Right renal pelvis (tissue), 4 donors: Measurements from ENCODE around the gene NKG7. TPM values are rescaled to one million over a fixed set of nuclear protein-coding genes. Genes with fewer than 3 reads are reported as not detected.
"Not testable (repeated sequence)": the region's sequence is repeated elsewhere in the genome, so short reads cannot be mapped to it uniquely, and the experiment has no call there.

Experiments used
- DNase-seq, 4 donors: peaks; one replicate each; pipeline ENCODE4 v3.0.0-alpha.2; 2013; ENCODE audit warnings: low read depth in 4 of 4, low spot score in 3 of 4, missing footprints in 1 of 4
- polyA plus RNA-seq, 4 donors: library from polyadenylated mRNA; unstranded; fragments of 120-200 nt; gene quantifications; one replicate each; pipeline ENCODE4 v1.2.1, GENCODE V29; 2013; ENCODE audit not compliant: insufficient read length in 4 of 4

The NKG7 gene, protein sequence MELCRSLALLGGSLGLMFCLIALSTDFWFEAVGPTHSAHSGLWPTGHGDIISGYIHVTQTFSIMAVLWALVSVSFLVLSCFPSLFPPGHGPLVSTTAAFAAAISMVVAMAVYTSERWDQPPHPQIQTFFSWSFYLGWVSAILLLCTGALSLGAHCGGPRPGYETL
- 1 to 10 TPM; 1.0 to 1.7 (median 1.5) TPM for polyA plus RNA-seq

DNA sequence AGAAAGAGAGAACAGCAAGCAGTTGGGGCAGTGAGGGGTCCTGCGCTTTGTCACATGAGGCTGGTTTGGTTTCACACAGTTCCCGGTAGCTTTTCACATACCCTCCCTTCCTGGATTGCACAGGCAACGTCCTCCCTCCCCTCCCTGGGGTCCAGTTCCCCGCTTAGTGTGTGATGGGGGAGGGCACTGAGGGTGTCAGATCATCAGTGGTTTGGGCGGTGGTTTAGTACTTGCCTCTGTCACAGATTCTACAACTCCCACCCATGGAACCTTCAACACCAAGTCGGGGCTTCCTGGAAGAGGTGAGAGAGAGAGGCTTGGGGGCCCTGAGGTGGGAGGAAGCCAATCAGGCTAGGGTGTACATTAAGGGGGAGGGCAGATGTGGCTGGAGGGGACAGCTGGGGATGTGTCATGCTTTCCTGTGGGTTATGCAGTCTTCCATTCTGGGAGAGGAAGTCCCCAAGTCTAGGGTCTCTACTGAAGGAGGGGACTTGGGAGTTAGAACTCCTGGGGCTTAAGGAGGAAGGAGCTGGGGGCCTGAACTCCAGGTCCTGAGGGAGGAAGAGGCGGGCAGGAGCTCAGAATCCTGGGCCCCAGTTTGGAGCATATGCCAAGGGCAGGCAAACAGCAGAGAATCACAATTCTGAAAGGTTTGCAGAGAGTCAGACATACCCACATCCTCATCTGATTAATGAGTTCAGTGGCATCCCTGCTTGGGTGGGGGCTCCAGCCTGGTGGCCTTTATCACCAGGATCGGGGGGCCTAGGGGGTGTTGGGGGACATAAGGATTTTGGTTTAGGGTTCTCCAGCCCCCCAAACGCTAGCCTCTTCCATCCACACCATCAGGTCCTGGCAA, at the start of gene NKG7:
Gene NKG7, minus strand, starts transcription at position 6 of the 856 bp plus-strand sequence. CDS start 119 bp downstream, outside the sequence.
- DNase-seq = no peak

DNA sequence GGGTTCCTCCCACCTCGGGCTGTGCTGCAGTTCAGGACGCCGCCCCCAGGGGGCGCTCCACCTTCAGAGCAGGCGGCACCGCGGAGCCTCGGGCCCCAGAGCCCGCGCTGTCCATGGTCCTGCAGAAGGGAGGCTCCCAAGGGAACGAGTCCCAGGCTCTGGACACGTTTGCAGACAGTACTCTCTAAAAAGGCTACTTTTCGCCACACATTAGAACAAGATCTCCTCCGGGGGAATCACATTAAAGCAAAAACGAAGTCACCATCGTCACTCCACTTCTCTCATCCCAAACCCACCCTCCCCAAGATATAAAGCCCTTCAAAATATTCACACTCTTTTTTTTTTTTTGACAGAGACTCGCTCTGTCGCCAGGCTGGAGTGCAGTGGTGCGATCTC, 49.6 kb upstream of the NKG7 start:
- DNase-seq = peak; percentile 71 to 75 (median 73)

DNA sequence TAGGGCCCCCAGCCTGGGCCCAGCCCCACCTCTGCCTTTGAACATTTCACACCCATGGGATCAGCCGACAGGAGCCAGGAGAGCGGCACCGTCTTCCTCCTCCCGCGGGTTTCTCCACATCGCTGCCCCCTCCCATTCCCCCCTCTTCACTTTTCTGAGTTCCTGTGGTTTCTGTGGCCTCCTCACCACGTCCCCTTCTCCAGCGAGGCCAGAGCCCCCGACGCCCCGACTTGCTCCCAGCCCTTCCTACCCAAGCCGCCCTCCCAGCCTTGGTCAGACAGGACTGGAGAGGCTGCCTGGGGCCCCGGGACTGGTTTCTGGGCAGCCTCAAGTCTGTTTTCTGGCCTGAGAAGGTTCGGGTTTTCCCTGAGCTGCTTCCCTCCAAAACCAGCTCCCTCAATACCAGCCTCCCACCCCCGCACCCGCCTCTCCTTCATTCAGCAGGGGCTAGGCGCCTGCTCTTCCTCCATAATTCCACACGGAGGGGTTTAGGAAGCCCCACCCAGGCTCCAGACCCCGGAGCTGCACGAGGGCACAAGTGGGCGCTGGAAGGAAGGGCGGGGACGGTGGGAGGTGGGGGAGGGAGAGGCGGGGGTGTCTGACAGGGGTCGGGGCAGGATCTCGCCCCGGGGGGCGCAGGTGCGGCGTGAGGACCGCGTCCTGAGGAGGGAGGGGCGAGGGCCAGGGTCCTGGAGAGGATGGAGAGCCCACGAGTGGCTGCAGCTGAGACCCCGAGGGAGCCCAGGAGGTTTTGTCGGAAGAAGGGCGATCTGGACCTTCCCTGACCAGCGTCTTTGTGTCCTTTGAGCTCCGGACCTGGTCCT, 49.0 kb upstream of the NKG7 start:
- no peak for DNase-seq

DNA sequence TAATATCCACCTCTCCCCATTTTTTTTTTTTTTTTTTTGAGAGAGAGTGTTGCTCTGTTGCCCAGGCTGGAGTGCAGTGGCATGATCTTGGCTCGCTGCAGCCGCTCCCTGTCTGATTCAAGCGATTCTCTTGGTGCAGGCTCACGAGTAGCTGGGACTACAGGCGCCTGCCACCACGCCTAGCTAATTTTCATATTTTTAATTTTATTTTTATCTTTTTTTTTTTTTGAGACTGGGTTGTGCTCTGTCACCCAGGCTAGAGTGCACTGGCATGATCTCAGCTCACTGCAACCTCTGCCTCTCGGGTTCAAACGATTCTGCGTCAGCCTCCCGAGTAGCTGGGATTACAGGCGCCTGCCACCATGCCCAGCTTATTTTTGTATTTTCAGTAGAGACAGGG, 48.1 kb upstream of the NKG7 start:
- not testable (repeated sequence) for DNase-seq

DNA sequence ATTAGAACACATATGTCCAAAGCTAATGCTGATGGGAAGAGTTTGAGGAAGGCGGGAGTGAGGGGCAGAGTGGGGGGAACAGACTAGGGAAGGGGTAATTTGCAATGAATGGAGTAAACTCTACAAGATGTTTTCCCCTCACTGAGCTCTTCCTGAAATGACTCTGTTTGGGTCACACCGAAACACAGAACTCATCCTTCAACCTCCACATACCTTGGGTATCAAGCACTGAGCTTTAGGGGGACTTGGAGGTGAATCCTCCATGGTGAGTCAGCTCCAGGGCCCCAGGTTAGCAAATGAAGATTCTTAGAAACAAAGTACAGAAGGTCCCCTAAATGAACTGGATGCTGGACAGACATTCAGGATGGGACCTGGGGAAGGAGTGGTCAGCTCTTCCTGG, 46.3 kb upstream of the NKG7 start:
- no peak for DNase-seq

DNA sequence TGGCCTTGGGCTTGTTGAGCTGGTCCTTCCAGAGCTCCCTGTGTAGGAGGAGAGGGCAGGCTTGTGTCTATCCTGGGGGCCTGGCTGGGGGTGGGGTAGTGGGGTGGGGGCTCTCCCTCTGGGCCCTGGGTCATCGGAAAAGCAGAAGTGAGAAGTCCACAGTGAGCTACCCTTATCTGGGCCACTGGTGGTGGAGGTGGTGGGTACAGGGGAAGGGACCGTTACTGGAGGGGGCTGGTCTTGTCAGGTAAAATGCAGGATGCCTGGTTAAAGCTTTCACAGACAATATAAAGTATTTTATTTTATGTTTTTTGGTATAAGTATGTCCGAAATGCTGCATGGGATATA, 45.3 kb upstream of the NKG7 start:
- DNase-seq = no peak

DNA sequence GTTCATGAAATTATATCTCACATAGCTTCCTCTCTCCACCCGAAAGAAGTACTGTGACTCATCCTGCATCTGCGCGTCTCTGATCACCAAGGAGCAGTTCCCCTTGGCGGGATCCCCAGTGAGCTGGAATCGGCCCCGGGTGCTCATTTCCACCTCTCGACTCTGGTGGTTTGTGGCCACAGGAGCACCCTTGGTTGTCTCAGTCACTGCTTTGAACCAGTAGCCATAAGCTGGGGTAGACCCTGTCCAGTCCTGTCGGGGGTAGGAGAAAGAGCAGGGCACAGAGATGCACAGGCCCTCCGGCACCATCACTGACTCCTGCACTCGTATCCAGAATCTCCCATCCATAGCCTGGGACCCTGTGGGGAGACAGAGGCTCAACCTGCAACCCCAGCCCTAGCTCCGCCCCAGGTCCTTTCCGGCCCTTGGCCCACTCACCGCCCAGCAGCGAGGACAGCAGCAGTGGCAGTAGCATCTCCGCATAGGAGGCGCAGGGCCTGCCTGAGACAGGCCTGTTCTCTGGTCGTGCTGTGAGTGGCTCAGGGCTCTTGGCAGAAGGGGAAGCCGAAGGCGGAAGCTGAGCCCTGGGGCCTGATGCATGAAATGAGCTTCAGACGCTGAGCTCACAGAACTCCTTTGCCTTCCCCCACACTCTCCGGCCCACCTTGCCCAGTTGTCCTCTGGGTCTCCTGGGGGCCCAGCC, 44.8 kb upstream of the NKG7 start, which contains the start of gene SIGLEC10:
Gene SIGLEC10, minus strand, starts transcription at position 536 of the 703 bp plus-strand sequence. Its CDS starts 61 bp downstream, at position 475.
- no peak for DNase-seq

DNA sequence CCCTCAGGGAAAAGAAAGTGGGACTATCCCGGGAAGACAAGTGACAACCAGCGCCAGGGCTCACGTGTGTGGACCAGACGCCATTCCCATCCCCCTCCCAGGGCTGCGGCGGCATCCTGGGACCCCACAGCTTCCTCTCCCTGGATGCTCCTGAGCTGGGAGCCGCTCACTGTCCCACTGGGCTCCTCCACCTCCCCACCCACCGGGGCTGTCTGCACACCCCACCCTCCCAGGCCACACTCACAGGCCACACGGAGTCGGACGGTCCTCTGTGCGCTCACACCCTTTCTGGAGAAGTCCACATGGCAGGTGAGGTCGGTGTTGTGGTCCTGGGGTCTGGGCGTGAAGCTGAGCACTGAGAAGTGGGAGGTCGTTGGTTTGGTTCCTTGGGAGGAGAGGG, 44.0 kb upstream of the NKG7 start:
- not testable (repeated sequence) for DNase-seq

DNA sequence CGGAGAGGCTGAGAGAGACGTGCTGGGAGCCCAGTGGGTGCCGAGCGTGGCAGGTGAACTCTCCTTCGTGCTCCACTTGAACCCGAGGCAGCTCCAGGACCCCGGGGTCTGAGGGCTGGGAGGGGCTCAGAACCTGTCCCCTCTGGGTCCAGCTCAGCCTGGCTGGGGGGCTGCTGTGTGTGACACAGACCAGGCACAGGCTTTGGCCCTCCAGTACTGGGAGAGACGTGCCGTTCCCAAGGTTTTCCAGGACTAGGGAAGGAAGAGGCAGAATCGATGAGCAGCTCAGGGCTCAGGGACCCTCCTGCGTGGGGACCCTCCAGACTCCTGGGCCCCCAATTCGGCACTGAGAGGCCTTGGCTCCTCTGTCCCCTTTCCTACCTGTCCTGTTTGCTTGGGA, 42.7 kb upstream of the NKG7 start:
- DNase-seq = no peak

DNA sequence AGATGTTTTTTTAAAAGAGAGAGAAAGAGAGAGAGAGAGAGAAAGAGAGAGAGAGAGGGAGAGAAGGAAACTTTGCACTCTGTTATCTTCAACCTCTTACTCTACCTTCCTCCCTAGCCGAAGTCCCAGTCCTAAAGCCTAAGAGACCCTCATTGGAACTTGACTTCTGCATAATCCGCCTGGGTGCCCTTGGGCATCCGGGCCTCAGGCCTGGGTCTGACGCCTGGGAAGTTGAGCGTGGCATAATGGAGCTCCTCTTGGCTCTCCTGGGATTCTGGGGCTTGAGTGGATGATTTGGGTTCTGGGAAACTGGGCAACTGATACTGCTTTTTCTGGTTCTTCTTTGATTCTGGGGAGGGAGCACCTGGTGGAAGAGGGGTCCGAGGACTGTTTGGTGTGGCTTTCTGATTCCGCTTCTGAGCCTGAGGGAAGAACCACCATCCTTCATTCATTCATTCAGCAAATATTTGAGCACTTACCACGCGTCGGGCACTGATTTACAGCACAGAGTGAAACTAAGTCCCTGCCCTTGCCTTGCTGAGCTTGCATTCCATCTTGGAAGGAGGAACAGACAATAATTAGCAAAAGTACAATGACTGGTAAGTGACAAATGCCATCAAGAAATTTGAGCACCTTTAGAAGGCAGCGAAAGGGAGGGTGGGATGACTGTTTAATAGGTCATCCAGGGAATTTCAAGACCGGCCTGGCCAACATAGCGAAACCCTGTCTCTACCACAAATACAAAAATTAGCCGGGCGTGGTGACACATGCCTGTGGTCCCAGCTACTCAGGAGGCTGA, 38.7 kb upstream of the NKG7 start:
- DNase-seq = no peak

DNA sequence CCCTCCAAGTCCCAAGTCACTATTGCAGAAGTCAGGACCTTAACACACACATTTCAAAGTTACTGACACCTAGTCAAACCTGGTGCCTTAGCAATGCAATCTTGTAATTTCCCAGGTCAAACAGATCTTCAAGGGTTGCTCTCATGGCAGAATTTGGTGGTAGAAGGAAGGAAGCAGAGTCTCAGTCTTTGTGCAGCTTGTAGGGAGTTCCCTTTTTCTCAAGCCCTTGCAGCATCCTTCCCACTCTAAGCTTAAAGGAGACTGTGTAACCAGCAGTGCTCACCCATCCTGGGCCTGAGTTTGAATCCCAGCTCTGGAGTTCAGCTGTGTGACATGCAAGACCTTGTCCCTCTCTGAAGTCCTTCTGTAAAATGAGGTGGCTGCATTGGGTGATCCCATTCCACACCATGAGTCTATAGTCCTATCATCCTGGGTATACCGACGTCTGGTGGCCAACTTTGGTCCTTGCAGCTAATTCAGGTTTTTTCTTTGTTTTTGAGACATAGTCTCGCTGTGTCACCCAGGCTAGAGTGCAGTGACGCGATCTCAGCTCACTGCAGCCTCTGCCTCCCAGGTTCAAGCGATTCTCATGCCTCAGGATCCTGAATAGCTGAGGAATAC, 35.2 kb upstream of the NKG7 start:
- DNase-seq = no peak

DNA sequence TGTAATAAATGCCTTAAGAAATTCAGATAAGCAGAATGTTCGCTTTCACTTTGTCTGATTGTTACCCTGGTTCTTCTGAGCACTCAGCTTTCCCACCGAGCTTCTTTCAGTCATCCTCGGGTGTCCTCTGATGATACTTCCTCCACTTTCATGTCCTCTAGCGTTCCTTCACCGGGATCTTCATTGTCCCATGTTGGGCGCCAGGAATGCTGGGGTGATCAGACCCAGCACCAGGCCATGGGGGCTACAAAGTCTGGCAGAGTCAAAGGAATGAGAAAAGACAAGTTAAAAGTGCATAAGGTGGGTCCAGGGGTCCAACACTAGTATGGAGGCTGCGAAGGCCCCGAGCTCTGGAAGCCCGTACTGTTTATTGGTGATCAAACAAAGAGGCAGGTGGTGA, 29.7 kb upstream of the NKG7 start:
- no peak for DNase-seq

DNA sequence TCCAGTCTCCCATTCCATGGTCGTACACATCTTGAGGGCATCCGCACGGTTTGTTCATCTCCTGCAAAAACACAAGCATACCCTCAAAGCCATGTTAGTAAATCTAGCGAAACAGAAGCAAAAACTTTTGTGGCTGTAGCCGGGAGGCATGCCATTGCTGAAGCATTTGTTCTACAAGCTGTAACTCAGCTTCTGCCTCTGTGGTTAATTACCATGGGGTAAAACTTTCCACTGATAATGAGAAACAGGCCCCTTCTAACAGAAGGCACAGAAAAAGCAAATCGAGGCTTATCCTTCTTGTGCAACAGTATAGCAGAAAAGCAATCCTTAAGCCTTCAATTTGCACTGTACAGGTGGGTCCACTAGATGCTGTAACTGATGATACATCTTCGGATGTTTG, 27.5 kb upstream of the NKG7 start:
- not testable (repeated sequence) for DNase-seq

DNA sequence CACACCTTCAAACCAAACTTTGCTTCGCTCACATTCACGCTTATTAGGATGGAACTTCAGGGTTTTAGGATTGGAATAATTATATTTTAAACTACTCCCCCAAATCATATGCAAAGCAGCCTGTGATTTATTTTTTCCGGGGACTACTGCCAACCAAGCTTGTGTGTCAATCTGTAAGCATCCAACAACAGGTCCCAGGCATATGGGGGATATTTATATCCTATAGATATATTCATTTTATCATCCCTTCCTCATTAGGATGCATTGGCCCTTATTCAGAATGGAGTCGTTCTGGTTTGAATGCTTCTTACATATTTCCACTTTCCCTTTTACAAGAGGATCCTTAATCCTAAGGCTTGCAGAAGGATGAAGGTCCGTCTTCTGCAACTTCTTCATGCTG, 26.8 kb upstream of the NKG7 start:
- no peak for DNase-seq

DNA sequence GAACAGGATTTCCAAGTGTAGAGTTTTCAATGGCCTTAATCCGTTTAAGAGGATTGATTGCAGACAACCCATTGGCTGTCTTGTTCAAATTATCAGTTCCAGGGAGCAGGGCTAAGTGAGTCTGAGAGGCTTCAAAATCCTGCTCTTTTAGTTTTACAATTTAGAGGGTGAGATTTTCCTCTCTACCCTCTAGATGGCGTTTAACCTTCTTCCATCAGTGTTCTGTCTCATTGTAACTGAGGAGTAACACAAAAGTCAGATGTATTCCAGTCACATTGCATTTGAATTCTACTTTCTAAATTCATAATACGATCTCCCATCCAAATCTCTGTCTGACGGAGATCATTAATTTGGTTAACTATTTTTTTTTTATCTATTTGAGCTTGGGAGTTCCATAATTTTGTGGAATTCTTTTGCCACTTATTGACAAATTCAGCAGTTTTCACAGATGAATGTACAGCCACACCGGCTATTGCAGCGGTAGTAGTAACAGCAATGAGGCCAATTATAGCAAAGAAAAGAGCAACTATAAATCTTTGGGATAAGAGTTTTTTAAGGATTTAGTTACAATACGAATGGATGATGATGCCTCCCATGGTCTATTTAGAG, 25.7 kb upstream of the NKG7 start:
- no peak for DNase-seq

DNA sequence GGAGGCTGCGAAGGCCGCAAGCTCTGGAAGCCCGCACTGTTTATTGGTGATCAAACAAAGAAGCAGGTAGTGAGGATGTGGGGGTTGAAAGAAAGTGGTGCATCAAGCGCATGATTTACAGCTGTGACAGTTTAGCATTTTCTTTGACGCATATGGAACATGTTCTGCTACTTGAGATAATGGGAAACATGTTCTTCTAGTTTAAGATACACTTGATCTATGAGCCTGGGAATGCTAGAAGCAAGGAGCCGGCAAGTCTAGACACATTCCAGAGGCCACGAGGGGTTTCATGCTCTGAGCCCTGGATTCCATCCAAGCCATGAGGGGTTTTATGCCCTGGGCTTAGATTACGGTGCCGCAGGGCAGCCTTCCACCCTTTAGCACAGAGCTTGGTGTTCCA, 25.0 kb upstream of the NKG7 start:
- DNase-seq = not testable (repeated sequence)

DNA sequence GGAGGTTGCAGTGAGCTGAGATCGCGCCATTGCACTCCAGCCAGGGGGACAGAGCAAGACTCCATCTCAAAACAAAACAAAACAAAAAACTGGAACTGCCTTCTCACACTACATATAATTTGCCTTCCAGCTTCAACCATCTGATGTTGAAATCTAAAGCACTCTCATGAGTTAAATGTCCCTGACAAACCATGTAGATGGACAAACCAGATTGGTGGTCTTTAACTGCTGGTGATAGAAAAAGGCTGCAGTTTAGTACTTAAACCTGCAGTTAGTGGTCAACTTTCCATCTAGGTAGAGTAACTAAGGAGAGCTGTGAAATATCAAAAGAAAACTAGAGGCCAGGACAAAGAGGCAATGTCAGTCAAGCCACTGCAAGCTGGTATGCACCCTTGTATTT, 23.7 kb upstream of the NKG7 start:
- DNase-seq = no peak

DNA sequence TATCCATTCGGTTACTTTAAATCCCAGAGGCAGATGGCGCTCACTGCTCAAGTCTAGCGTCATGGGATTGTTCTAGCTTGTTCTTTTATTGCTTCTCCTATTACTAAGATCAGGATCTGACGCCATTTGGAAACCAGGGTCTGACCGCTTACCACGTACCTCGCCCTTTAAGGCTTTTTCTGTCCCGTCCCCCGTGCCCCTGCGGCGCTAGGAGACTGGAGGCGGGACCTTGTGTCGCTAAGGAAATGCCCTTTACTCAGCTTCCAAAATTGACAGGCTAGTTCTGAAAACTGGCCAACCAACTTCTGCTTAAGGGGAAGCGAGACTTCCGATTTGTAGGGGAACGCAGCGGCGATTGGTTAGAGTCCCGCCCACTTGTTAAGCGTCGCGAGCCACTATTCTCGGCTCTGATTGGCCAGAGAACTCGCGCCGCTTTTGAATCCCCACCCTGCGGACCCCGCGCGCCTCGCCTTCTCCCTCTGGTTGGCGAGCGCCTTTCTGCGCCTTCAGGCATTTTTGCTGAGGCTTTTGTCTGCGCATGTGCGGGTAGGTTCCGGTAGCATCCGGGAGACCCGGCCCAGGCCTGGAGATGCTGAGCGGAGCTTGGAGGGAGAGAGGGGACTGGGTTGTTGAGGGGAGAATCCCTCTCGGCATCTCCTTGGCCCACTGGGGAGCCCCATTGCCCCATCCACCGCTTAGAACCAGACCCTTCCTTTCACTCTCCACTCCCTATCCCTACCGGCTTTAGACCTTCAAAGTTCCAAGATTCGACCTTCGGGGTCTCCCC, 21.8 kb upstream of the NKG7 start:
- peak; percentile 89 to 97 (median 96) for DNase-seq
